ENCODE data around the gene SRBD1.

SRBD1 gene

DNA sequence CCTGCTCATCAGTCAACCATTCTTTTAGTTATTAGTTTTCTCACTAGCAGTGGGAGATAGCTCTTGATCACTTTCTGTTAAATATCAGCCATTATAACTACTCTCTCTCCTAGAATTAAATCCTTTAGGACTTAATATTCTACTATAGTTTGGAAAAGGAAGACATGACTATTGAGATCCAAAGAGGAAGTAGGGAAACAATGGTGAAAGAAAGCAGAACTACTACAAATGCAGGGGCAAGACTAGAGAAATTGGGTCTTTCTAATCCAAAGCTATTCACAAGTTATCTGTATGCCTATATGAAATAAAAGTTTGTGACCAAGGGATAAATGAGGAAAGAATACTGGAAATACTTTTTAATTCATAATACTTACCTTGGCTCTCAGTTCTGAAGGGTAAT lies 65.1 kb downstream of the SRBD1 start:
- DNase-seq (ENCODE audit: low spot score) = no peak

DNA sequence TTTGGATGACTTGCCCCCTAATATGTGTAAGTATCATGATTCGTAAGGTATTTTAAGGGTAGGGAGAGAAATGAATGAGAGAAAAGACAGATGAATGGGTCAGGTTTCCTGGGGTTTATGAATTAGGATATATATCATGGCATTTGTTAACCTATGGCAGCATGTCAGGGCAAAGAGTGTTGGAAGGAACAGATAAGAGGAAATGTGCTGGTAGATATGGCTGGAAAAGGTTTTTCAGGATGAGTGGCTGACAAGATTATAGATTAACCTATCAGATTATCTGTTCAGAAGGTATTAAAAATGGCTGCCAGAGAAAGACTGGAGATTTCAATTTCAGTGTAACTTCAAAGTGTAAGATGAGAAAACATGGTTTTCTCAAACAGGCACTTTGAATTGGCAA lies 67.8 kb downstream of the SRBD1 start:
- no peak for DNase-seq (ENCODE audit: low spot score)

DNA sequence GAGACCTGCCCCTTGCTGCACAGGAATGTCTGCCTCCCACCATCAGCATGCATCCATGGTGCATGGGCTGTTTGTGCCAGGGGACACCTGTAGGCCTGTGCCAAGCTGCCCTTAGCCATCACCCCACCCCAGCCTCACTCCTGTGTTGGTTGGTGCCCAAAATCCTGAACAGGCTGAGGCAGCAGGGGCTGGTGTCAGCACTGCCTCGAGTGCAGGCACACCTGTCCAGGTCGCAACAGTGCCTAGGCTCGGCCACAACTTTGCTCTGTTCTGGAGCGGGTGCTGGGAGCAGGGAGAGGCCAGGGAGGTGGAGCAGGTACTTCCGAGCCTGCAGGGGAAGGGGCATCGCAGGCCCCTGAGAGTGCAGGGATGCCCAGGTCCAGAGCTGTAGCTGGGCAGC lies 69.1 kb downstream of the SRBD1 start:
- no peak for DNase-seq (ENCODE audit: low spot score)

DNA sequence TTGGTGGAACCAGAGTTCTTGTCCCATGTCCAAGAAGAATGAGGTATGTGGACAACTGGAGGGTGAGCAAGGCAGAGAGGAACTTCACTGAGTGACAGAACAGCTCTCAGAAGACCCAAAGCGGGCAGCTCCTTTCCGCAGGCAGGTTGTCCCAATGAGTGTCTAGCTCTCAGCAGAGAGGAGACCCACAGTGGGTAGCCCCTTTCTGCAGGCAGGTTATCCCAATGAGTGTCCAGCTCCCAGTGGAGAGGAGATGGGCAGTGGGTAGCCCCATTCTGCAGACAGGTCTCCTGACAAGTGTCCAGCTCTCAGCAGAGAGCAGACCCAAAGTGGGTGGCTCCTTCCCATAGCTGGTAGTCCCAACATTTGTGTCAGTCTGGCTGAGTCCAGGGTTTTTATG lies 69.6 kb downstream of the SRBD1 start:
- no peak for DNase-seq (ENCODE audit: low spot score)

DNA sequence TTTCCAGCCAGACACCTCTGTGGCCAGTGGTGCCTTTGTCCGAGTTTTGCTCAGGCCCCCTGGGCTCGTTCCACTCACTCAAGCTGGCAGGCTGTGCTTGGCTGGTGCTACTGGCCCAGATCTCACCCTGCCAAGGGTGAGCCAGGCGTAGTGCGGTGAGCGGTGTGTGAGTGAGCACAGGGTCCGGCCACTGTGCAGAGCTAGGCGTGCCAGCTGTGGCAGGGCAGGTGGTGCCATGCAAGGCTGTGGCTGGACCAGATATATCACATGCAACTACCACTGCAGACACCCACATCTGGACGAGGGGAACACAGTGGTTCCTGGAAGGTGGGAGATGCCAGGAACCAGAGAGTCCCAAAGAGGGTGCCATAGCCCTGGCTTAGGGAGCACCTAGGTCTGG lies 70.1 kb downstream of the SRBD1 start:
- no peak for DNase-seq (ENCODE audit: low spot score)

DNA sequence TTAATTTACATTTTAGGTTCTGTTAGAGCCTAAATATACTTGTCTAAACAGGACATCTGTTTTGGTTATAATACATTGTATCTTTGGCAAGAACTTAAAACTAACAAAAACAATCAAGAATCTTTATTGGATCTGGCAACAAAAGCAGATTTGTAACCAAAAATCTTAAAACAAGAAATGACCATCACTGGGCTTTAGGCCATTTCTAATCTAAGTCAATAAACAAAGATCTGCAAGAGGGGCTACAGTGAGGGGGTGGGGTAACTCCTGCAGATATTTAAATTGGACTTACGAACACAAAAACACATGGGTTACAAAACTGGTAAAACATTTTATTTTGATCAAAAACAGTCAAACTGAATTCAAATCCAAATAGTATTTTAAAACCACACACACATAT lies 77.3 kb downstream of the SRBD1 start:
- no peak for DNase-seq (ENCODE audit: low spot score)

DNA sequence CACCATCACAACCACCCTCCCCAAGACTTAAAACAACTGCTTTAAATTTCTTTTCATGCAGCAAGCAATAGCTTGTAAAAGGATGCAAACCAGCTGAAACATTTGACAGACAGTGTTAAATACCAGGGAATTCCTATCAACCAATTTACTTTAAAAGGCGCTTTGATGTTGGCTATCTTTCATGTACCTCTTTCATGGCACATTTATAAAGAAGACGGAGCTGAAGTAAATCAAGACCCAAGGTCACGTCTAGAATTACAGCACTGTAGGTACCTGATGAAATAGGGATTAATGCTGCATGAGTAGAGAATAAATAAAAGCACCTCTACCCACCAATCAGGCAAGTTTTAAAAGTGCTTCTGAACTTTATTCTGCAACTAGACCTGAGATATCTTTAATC lies 78.9 kb downstream of the SRBD1 start:
- no peak for DNase-seq (ENCODE audit: low spot score)

DNA sequence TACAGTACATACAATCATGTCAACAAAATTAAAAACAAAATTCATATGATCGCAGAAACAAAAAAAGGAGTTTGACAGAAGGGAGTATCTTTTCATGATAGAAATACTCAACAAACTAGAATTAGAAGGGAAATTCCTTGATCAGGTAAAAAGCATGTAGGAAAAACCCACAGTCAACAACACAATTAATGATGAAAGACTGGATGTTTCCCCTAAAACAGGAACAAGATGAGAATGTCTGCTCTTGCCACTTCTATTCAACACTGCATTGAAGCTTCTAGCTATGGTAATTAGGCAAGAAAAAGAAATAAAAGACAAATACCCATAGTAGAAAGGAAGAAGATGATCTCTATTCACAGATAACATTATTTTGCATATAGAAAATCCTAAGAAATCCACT lies 87.1 kb downstream of the SRBD1 start:
- DNase-seq (ENCODE audit: low spot score) = no peak

DNA sequence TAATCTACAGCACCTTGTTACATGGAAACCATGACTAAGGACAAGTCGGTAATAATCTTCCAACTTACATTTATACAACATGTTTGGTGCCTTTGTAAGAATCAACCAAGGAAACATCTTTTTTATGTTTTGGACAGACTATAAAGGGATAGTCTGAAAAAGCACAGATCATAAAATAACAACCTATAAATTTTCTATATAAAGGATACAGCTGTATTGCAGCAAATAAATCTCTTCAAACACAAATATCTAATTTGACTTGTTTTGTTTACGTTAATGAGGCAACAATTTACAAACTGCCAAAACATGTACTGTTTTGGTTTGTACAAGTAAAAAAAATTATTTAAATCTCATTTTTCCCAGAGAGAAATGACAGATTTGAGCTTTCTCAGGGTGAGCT lies 92.5 kb downstream of the SRBD1 start:
- DNase-seq (ENCODE audit: low spot score) = no peak

DNA sequence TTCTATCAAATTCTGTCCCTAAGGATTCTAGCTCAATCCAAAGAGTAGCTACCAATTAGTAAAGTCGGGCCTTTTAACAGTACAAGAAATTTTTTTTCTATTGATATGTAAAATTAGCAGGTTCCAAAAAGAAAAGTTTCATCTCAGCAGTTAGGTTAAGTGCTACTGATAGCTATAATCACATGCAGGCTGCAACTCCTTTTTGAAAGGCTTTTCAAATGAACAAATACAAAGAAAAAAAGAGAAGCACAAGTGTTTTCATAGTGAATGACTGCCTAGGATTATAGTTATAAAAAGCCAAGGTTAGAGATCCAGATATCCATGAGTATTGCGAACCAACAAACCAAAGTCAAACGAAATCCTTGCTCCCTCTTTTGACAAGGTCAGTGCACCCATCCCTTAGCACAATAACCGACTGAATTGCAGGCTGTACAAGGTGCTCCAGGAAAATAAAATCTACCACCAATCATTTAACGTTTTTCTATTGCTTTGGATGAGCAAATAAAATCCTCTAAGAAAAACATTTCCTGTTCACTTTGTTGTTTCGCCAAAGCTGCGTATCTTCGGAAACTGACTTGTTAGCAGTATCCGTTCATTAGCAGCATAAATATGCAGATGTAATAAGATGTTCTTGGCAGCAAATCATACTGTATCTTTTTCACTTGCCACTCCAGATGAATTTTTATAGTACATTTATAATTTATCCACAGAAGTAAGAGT lies 100.2 kb downstream of the SRBD1 start:
- no peak for DNase-seq (ENCODE audit: low spot score)

DNA sequence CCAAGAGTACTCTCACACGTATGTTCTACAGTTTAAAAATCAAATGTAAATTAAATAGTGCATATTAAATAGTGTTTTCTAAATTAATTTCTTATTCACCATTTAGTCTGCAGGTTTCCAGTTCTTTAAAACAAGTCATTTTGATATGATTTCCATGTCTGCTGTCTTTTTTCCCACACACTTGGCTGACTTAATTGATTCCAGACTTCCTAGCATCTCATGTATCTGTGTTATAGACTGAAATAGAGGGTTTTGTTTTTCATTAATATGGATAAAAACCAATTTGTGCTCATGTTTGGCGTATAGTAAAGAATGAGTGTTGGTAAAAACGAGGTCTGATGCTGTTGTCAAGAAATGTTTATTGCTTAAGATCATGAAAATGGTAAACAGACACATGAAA lies 104.3 kb downstream of the SRBD1 start:
- DNase-seq (ENCODE audit: low spot score) = no peak

DNA sequence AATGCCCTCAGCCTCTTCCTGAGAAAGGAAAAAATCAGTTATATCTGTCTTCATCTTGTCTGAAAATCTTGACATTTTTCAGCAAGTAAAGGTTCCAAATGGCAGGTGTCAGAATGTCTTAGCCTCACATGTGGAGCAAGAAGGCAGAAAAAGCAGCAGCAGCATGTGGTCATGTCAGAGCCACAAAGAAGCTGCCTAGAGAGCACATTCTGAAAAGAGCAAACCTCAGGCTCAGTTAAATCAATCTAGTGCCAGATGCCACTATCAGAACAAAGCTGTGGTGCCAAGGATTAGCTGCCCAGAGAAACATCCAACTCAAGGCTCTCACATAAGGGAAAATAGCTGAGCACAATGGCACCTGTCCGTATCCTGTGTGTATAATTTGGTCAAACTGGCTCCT lies 105.9 kb downstream of the SRBD1 start:
- no peak for DNase-seq (ENCODE audit: low spot score)

DNA sequence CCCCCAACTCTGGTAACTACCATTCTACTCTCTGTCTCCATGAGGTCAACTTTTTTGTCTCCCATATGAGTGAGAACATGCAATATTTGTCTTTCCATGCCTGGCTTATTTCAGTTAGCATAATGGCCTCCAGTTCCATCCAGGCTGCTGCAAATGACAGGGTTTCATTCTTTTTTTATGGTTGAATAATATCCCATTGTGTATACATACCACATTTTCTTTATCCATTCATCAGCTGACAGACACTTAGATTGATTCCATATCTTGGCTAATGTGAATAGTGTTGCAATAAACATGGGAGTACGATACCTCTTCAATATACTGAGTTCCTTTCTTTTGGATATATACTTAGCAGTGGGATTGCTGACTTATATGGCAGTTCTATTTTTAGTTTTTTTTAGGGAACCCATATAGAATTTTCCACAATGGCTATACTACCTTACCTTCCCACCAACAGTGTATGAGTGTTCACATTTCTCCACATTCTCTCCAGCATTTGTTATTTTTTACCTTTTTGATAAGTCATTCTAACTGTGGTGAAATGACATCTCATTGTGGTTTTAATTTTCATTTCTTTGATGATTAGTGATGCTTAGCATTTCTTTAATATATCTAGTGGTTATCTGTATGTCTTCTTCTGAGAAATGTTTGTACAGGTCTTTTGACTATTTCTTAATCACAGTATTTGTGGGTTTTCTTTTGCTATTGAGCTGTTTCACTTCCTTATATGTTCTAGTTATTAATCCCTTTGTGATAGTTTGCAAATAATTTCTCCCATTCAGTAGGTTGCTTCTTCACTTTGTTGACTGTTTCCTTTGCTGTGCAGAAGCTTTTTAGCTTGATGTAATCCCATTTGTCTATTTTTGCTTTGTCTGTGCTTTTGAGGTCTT lies 112.2 kb downstream of the SRBD1 start:
- DNase-seq (ENCODE audit: low spot score) = no peak

DNA sequence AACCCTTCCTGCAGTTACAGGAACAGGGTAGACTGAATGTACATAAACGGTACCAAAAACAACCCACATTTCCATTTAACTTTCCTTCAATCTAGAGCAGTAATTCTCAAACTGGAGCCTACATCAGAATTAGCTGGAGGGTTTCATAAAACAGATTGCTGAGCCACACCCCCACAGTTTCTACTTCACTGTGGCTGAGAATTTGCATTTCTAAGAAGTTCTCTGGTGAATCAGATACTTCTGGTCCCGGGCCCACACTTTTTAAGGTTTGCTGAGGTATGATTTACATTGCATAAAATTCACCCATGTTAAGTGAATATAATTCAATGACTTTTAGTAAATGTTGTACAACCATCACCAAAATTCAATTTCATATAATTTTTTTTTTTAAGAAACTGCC lies 113.7 kb downstream of the SRBD1 start:
- peak; percentile 11 for DNase-seq (ENCODE audit: low spot score)

DNA sequence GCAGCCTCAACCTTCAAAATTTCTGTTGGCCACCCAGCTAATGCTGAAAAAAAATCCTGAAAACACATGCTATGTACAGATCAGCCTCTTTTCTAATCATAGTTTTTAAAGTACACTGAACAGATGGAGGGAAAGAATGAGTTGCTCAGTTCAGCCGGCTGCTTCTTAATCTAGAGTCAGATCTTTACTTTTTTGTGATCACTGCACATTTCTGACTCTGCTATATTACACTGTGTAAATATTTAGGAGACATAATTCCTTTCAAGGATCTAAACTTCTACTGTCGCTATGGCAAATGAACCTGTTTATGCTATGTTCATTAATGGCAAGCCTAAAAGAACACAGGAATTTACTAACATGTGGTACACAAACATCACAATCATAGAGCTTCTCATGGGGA lies 114.2 kb downstream of the SRBD1 start:
- DNase-seq (ENCODE audit: low spot score) = no peak

DNA sequence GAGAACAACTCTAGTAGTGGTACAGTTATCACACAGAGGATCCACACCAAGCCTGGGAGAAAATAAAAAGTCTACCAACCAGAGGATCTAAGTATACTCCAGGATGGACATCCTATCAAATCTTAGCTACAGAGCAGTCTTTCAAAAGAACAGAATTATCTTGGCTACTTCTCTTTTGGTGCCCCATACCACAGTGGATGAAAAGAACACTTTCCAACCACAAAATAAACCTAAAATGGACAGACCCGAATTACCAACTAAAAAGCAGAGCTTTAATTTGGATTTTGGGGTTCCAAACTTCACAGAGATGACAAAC lies 116.1 kb downstream of the SRBD1 start:
- no peak for DNase-seq (ENCODE audit: low spot score)

DNA sequence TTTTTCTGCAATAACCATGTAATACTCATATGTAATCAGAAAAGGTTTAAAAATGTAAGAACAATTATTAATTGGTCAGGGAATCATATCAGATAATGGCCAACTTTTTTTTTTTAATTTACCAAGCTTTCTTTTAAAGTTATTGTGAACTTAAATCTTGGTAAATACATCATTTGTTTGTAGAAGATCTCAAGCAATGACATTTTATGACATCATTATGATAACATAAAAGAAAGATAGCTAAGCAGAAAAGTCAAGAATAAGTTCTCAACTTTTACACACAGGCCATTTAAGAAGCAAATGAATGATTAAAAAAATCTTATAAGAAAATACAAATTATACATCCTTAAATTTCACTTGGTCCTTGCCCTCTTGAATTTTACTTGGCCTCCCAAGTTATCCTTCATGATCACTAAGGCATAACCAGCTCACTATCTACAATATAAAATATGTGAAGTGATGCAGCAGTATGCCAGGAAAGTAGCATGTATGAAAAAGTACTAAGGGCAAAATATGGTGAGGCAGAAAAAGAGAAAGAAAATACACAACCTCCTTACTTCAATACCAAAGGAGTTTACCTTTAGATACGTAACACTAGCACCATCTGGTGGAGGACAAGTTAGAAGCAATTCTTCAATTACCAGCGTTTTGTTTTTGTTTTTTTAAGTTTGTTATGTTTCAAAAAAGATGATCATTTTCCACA lies 116.6 kb downstream of the SRBD1 start:
- peak; percentile 79 for DNase-seq (ENCODE audit: low spot score)

DNA sequence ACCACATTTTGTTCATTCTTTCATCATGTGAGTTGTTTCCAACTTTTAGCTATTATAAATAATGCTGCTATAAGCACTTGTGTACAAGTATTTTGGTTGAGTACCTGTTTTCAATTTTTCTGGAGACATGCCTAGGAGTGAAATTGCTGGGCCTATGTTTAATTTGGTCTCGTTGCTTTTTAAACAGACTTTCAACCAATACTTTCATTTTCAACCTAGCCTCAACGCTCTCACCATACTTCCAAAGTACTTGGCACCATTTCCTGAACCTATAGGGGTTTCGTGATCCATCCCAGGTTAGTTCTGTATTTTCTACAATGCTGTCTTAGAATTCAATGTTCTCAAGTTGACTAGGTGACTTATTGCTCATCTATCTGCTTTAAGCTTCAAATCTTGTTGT lies 126.1 kb downstream of the SRBD1 start:
- no peak for DNase-seq (ENCODE audit: low spot score)

DNA sequence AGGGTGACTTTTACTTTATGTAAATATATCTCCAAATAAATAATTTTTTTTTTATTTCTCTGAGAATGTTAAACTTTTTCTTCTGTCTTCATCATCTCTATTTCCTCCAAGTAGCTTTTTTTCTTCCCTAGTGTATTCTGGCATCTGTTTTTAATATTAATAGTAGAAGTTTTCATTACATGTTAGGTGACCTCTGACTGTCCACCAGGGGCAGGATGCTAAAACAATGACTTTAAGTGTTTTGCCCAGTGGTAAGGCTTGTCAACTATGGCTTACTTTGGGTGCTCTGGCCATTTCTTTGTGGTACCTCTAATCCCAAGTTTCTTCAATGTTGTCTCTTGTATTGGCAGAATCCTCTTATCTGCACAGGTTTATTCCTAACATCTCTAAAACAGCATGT lies 127.1 kb downstream of the SRBD1 start:
- no peak for DNase-seq (ENCODE audit: low spot score)

DNA sequence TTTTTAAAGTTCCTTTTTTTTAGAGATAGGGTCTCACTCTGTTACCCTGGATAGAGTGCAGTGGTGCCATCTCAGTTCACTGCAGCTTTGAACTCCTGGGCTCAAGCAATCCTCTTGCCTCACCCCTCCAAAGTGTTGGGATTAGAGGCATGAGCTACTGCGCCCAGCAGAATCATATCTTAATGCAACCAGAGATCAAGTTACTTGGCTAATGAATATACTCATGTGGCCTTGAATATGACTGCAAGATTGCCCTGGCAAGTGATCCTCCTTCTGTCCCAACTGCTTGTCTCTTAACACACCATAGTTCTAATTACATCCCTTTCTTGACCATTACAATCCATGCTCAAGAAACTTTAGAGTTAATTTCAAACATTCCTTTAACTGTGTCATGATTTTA lies 133.5 kb downstream of the SRBD1 start:
- no peak for DNase-seq (ENCODE audit: low spot score)

DNA sequence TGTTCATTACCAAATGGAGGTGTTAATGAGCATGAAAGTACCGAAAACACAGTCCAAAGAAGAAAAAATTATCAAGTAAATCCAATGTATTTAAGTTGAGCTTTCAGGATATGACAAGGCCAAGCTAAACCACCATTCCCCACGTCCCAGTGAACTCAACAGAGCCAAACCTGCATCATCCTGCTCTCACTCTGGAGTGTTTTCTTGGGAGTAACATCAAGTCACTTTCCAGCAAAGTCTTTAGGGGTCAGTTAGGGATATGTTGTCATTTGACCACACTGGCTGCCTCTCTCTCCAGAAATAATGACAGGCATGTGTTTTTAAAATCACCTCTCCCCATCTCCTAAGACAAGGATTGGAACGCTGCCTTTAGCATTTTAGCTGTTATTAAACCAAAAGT lies 140.5 kb downstream of the SRBD1 start:
- DNase-seq (ENCODE audit: low spot score) = peak; percentile 5

DNA sequence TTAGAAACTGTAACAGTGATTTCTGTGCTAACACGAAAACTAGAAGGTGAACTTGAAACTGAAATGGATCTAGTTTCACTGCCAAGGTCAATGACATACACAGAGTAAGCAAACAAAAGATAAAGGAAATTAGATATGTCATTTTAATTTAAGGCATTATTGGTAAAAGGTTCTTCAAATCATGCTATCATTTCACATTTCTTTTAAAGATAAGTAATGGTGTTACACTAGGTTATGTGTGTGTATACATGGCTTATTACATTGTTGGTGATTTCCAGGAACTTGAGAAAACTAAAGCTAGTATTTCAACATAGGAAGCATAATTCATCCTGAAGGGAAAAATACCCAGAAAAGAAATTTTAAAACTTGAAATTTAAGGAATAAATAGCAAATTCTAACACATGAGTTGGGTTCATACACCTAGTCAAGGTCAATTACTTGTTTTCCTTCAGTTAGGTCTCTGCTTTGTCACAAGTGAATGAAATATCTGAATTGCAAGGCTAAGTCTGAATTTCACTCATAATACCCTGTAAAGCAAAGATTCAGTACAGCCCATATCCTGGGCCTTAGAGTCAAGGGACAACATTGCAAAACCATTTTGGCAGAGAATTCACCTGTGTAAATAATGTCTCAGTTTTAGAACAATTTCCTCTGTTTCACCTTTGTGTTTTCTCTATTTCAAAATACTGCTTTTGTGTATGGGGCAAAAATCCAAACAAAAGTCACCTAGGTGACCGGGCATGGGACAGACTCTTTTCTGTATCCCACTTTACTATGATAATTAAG lies 141.6 kb downstream of the SRBD1 start:
- DNase-seq (ENCODE audit: low spot score) = no peak
